ENCODE measurements around the gene PTPN23.
A peak's percentile ranks its signal among the peaks of the same experiment; 100 is the strongest.

PTPN23 gene

GRCh38 chr3:47421741-47422649 is 41.2 kb downstream of the PTPN23 start:
- no peak for DNase-seq

GRCh38 chr3:47422743-47423142 is 41.9 kb downstream of the PTPN23 start:
- DNase-seq, result no peak

GRCh38 chr3:47423548-47424145 is 42.8 kb downstream of the PTPN23 start:
- no peak for DNase-seq

GRCh38 chr3:47424434-47425382 is 43.9 kb downstream of the PTPN23 start:
- no peak for DNase-seq

- no peak for DNase-seq
These were observed 44.6 kb downstream of the PTPN23 start for GRCh38 chr3:47425383-47425778.

- DNase-seq, result no peak
These were observed 45.1 kb downstream of the PTPN23 start for GRCh38 chr3:47425959-47426358.

- no peak for DNase-seq
These were observed 47.0 kb downstream of the PTPN23 start for GRCh38 chr3:47427866-47428265.

- DNase-seq, result no peak
These were observed 47.8 kb downstream of the PTPN23 start for GRCh38 chr3:47428662-47429061.

- no peak for DNase-seq
These were observed 48.9 kb downstream of the PTPN23 start for GRCh38 chr3:47429476-47430270.

- DNase-seq, result no peak
These were observed 49.8 kb downstream of the PTPN23 start for GRCh38 chr3:47430606-47431005.

GRCh38 chr3:47431225-47431624 is 50.4 kb downstream of the PTPN23 start:
- no peak for DNase-seq

- no peak for DNase-seq
These were observed 51.9 kb downstream of the PTPN23 start for GRCh38 chr3:47432673-47433072.

- no peak for DNase-seq
These were observed 53.0 kb downstream of the PTPN23 start for GRCh38 chr3:47433796-47434195.

- no peak for DNase-seq
These were observed 54.0 kb downstream of the PTPN23 start for GRCh38 chr3:47434849-47435248.

GRCh38 chr3:47436180-47436579 is 55.4 kb downstream of the PTPN23 start:
- no peak for DNase-seq

GRCh38 chr3:47440131-47440530 is 59.3 kb downstream of the PTPN23 start:
- DNase-seq, result peak; percentile 30 to 56

- no peak for DNase-seq
These were observed 61.2 kb downstream of the PTPN23 start for GRCh38 chr3:47441796-47442551.

- DNase-seq, result no peak
These were observed 62.8 kb downstream of the PTPN23 start for GRCh38 chr3:47443611-47443995.

- no peak for DNase-seq
These were observed 63.3 kb downstream of the PTPN23 start for GRCh38 chr3:47444103-47444502.

- no peak for DNase-seq
These were observed 71.8 kb downstream of the PTPN23 start for GRCh38 chr3:47452453-47453215.
